ENCODE results near the gene DNAJB4. TPM values are rescaled to one million over a fixed set of nuclear protein-coding genes. Genes with fewer than 3 reads are reported as not detected.

The DNAJB4 gene
- total RNA-seq, 4 donors from 2014 or later, result 16.8 to 30.2 (median 24.9) TPM

- no peak for TF ChIP-seq EP300 (IDR thresholded peaks at IDR 0.05)
- TF ChIP-seq POLR2A (IDR thresholded peaks at IDR 0.05), result no peak
- TF ChIP-seq CTCF (IDR thresholded peaks at IDR 0.05), result no peak
- TF ChIP-seq POLR2AphosphoS5 (IDR thresholded peaks at IDR 0.05), result no peak
- no peak overlapping the region for H3K4me3 ChIP-seq
- H3K4me1 ChIP-seq, result peaks cover 14% of the 10 kb centered on the region
- peaks cover 5% of the 10 kb centered on the region for H3K27me3 ChIP-seq
- no peaks in the 10 kb centered on the region for H3K9me3 ChIP-seq
- WGBS, result 91% methylated on average over 3 of the region's 3 CpGs
- no peaks in the 10 kb centered on the region for H3K36me3 ChIP-seq
- no peak overlapping the region for H3K27ac ChIP-seq
- DNase-seq (ENCODE audit: low spot score in 2 of 2), result no peak
Observed at GRCh38 chr1:78048446-78048845, 43.7 kb downstream of the DNAJB4 start.

- WGBS, result 98% methylated on average over 4 of the region's 4 CpGs
- Histone ChIP-seq H3K4me1 (peaks cover 14% of the 10 kb centered on the region), H3K36me3 (no peaks in the 10 kb centered on the region), H3K4me3 (no peak overlapping the region), H3K27ac (no peak overlapping the region), H3K9me3 (no peaks in the 10 kb centered on the region), H3K27me3 (peaks cover 5% of the 10 kb centered on the region)
- DNase-seq (ENCODE audit: low spot score in 2 of 2), result no peak
- no peak for TF ChIP-seq CTCF (IDR thresholded peaks at IDR 0.05)
- TF ChIP-seq POLR2AphosphoS5 (IDR thresholded peaks at IDR 0.05), result no peak
- no peak for TF ChIP-seq POLR2A (IDR thresholded peaks at IDR 0.05)
- no peak for TF ChIP-seq EP300 (IDR thresholded peaks at IDR 0.05)
Observed at GRCh38 chr1:78049396-78049795, 44.7 kb downstream of the DNAJB4 start.

DNA sequence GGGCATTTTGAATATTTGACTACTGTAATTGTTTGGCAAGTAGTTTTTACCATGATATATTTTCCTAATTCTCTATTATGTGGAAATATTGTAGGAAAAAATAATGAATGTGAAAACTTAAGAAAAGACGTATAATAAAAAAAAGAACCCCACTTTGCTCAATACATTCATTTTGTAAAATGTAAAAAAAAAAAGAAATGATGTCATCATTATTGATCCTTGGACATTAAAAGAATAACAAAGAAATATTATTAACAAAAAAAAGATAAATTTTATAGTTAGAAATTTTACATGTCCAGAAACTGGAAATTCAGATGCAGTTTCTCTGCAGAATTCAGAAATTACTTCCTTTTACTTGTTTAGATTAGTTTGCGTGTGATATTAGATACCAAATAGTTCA, 46.3 kb downstream of the DNAJB4 start:
- Histone ChIP-seq H3K4me1 (peaks cover 9% of the 10 kb centered on the region), H3K9me3 (no peaks in the 10 kb centered on the region), H3K36me3 (no peaks in the 10 kb centered on the region), H3K27me3 (peaks cover under 1% of the 10 kb centered on the region), H3K4me3 (no peak overlapping the region), H3K27ac (no peak overlapping the region)
- no peak for TF ChIP-seq POLR2A (IDR thresholded peaks at IDR 0.05)
- no peak for TF ChIP-seq CTCF (IDR thresholded peaks at IDR 0.05)
- no peak for TF ChIP-seq POLR2AphosphoS5 (IDR thresholded peaks at IDR 0.05)
- no peak for TF ChIP-seq EP300 (IDR thresholded peaks at IDR 0.05)
- WGBS, result 95% methylated on average over 2 of the region's 2 CpGs
- no peak for DNase-seq (ENCODE audit: low spot score in 2 of 2)

- H3K36me3 ChIP-seq, result no peaks in the 10 kb centered on the region
- no peaks in the 10 kb centered on the region for H3K9me3 ChIP-seq
- H3K27me3 ChIP-seq, result no peaks in the 10 kb centered on the region
- no peaks in the 10 kb centered on the region for H3K4me1 ChIP-seq
- WGBS, result 61% methylated on average over 2 of the region's 2 CpGs
- no peak overlapping the region for H3K27ac ChIP-seq
- no peak for TF ChIP-seq POLR2AphosphoS5 (IDR thresholded peaks at IDR 0.05)
- TF ChIP-seq EP300 (IDR thresholded peaks at IDR 0.05), result no peak
- no peak for TF ChIP-seq POLR2A (IDR thresholded peaks at IDR 0.05)
- no peak for TF ChIP-seq CTCF (IDR thresholded peaks at IDR 0.05)
- H3K4me3 ChIP-seq, result no peak overlapping the region
- DNase-seq (ENCODE audit: low spot score in 2 of 2), result no peak
Observed at GRCh38 chr1:78052685-78053405, 48.1 kb downstream of the DNAJB4 start.

DNA sequence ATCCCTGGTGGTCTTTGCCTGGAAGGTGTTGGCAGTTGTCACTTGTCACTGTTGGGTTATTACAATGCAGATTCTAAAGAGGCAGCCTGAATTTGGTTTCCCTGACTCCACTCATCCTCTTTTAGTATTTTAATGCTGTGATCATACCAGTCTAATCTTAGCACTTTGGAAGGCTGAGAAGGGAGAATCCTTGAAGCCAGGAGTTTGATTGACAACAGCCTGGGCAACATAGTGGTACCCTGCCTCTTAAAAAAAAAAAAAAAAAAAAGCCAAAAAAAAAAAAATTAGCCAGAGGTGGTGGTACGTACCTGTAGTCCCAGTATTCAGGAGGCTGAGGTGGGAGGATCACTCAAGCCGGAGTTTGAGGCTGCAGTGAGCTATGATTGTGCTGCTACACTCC, 48.8 kb downstream of the DNAJB4 start:
- Histone ChIP-seq H3K4me1 (no peaks in the 10 kb centered on the region), H3K9me3 (no peaks in the 10 kb centered on the region), H3K27me3 (no peaks in the 10 kb centered on the region), H3K27ac (no peak overlapping the region), H3K4me3 (no peak overlapping the region), H3K36me3 (no peaks in the 10 kb centered on the region)
- TF ChIP-seq POLR2A (IDR thresholded peaks at IDR 0.05) (no peak), CTCF (IDR thresholded peaks at IDR 0.05) (no peak), POLR2AphosphoS5 (IDR thresholded peaks at IDR 0.05) (no peak), EP300 (IDR thresholded peaks at IDR 0.05) (no peak)
- no peak for DNase-seq (ENCODE audit: low spot score in 2 of 2)
- 98% methylated on average over 2 of the region's 2 CpGs for WGBS

Data from suprapubic skin (tissue), 4 donors.